ENCODE data around the gene PRKACG. TPM values are rescaled to one million over a fixed set of nuclear protein-coding genes. Genes with fewer than 3 reads are reported as not detected.

PRKACG gene
- polyA plus RNA-seq, 3 donors = not detected

Other genes with a start within 250 kb of the PRKACG start
- gene FXN, start 21.6 kb upstream of the PRKACG start, polyA plus RNA-seq (ENCODE audit: insufficient read length in 3 of 3) = 10 to 100 TPM; 18.8 to 21.6 (median 20.2) TPM
- gene TJP2, start 160.2 kb upstream of the PRKACG start, polyA plus RNA-seq (ENCODE audit: insufficient read length in 3 of 3) = 100 to 1,000 TPM in 1 of 3 donors, 10 to 100 TPM in 2; 86.2 to 107 (median 97.9) TPM

Measured in right renal cortex interstitium (tissue), 3 donors.